Measurements from ENCODE around the gene HOXD9.

DNA sequence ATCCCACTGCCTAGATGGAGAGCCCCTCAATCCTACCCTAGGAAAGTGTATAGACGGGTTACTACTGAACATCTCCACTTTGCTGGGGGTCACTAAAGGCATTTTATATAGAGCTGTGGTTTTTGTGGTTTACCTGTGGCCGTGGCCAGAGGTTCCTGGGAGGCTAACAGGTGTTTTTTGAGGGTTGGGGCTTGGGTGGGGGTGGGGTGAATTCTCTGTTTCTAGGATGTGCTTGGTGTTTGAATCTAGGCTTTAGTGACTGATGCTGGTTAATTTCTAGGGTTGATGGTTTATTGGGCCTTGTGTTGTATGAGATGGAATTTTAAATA is 14.7 kb downstream of the HOXD9 start:
- TF ChIP-seq, protein P1, sequence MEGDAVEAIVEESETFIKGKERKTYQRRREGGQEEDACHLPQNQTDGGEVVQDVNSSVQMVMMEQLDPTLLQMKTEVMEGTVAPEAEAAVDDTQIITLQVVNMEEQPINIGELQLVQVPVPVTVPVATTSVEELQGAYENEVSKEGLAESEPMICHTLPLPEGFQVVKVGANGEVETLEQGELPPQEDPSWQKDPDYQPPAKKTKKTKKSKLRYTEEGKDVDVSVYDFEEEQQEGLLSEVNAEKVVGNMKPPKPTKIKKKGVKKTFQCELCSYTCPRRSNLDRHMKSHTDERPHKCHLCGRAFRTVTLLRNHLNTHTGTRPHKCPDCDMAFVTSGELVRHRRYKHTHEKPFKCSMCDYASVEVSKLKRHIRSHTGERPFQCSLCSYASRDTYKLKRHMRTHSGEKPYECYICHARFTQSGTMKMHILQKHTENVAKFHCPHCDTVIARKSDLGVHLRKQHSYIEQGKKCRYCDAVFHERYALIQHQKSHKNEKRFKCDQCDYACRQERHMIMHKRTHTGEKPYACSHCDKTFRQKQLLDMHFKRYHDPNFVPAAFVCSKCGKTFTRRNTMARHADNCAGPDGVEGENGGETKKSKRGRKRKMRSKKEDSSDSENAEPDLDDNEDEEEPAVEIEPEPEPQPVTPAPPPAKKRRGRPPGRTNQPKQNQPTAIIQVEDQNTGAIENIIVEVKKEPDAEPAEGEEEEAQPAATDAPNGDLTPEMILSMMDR (IDR thresholded peaks at IDR 0.05), result no peak
- no peak for TF ChIP-seq POLR2A (IDR thresholded peaks at IDR 0.05)
